A375 (cell line): ENCODE measurements around the gene KRT72. TPM values are rescaled to one million over a fixed set of nuclear protein-coding genes. Genes with fewer than 3 reads are reported as not detected.

Source experiments
- total RNA-seq: library from RNA; depleted of rRNA; stranded (reverse); fragments of >200 nt; shearing (Covaris generic); gene quantifications from 2 replicates; pipeline ENCODE4 v1.2.3, GENCODE V29; 2014; rRNA removed

Gene KRT72
- not detected in 2 replicates for total RNA-seq

DNA sequence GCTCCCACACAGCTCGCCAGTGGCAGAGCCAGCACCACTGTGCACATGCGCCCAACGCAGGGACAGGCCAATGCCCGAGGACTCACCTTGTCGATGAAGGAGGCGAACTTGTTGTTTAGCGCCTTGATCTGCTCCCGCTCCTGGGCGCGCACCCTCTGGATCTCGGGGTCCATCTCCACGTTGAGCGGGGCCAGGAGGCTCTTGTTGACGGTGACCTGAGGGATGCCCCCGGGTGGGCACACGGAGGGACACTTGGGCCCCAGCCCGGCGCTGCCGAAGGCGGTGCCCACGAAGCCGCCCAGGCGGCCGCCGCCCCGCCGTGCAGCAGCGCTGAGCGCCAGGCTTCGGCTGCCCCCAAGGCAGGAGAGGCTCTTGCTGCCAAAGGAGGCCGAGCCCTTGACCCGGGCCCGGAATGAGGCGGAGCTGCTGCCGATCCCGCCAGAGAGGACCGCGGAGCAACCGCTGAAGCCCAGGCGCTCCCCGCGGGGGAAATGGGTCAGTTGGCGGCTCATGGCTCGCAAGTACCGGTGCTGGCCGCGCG is at the start of gene KRT72:
TSS of gene KRT72 (minus strand) at position 523 of the 541 bp plus-strand sequence. CDS start at position 512, 11 bp downstream.

DNA sequence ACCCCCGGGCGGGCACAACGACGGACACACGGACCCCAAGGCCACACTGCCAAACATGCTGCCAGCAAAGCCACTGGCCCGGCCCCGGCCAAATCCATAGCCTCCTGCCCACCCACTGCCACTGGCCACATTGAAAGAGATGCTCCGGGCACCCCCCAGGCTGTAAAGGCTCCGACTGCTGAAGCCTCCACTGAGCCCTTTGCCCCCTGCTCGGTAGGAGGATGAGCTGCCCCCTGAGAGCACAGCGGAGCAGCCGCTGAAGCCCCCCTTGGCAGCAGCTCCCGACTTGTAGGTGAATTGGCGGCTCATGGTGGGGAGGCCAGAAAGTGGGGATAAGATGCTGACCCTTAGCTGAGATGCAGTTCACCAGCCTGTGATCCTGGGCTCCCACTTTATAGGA is 17.0 kb upstream of the KRT72 start, which contains the start of gene KRT73:
TSS of gene KRT73 (minus strand) at position 344 of the 400 bp plus-strand sequence. CDS start at position 309, 35 bp downstream.

DNA sequence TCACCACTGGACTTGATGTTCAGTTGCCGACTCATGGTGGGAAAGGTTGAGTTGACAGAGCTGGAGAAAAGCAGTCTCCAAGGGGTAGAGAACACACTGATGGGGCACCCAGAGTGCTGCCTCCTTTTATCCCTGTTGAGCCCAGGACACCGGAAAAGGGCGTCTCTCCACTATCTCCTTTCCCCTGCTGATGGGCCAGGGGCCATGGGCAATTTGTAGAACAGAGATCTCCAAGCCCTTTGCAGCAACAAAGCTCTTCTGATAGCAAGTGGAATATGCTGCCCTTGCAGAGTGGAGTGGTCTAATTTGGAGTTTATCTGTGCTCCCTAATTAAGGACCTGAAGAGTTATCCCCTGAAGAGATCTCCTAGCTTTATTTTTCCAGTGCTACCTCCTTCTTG is 27.5 kb downstream of the KRT72 start, which contains the start of gene KRT74:
TSS of gene KRT74 (minus strand) at position 101 of the 400 bp plus-strand sequence. CDS start at position 35, 66 bp downstream.

DNA sequence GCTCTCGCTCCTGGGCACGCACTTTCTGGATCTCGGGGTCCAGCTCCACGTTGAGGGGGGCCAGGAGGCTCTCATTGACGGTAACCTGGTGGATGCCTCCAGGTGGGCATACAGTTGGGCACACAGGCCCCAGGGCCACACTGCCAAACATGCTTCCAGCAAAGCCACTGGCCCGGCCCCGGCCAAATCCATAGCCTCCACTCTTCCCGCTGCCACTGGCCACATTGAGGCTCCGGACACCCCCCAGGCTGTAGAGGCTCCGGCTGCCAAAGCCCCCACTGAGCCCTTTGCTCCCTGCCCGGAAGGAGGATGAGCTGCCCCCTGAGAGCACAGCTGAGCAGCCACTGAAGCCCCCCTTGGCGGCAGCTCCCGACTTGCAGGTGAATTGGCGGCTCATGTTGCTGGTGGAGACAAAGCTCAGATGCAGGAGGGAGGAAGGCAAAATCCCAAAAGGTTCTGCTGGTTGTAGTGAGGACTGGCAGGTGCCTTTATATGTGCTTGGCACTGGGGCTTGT is 48.5 kb downstream of the KRT72 start, which contains the start of gene KRT71:
TSS of gene KRT71 (minus strand) at position 465 of the 515 bp plus-strand sequence. CDS start at position 397, 68 bp downstream.

Other genes starting within 250 kb of the KRT72 start
- gene KRT85, start 234.0 kb downstream of the KRT72 start, total RNA-seq = not detected in 2 replicates
- gene KRT84, start 215.8 kb downstream of the KRT72 start, total RNA-seq = not detected in 2 replicates
- not detected in 2 replicates for gene KRT82, start 195.1 kb downstream of the KRT72 start, total RNA-seq
- gene KRT75, start 167.1 kb downstream of the KRT72 start, total RNA-seq = 0.19 TPM in 1 of 2 replicates, not detected in the other
- 1.2 and 2.0 TPM in 2 replicates for gene KRT6B, start 149.3 kb downstream of the KRT72 start, total RNA-seq
- not detected in 2 replicates for gene KRT6C, start 127.7 kb downstream of the KRT72 start, total RNA-seq
- gene KRT6A, start 108.2 kb downstream of the KRT72 start, total RNA-seq = 0.08 TPM in 1 of 2 replicates, not detected in the other
- not detected in 2 replicates for gene KRT5, start 81.1 kb downstream of the KRT72 start, total RNA-seq
- not detected in 2 replicates for gene KRT71, start 48.3 kb downstream of the KRT72 start, total RNA-seq
- gene KRT74, start 27.6 kb downstream of the KRT72 start, total RNA-seq = not detected in 2 replicates
- gene KRT73, start 17.1 kb upstream of the KRT72 start, total RNA-seq = not detected in 2 replicates
- gene KRT2, start 50.7 kb upstream of the KRT72 start, total RNA-seq = not detected in 2 replicates
- not detected in 2 replicates for gene KRT1, start 78.9 kb upstream of the KRT72 start, total RNA-seq
- not detected in 2 replicates for gene KRT77, start 102.1 kb upstream of the KRT72 start, total RNA-seq
- gene KRT76, start 175.9 kb upstream of the KRT72 start, total RNA-seq = 0.19 TPM in 1 of 2 replicates, not detected in the other
- gene KRT3, start 194.7 kb upstream of the KRT72 start, total RNA-seq = not detected in 2 replicates
- not detected in 2 replicates for gene KRT4, start 212.7 kb upstream of the KRT72 start, total RNA-seq
- gene KRT79, start 232.8 kb upstream of the KRT72 start, total RNA-seq = 0.34 and 0.41 TPM in 2 replicates
- not detected in 2 replicates for gene KRT78, start 247.5 kb upstream of the KRT72 start, total RNA-seq